Activated CD8-positive, alpha-beta T cell treated with anti-CD3 and anti-CD28 coated beads, Interleukin-2, amount 10 ng/mL, durations not matched to agents 7 days and 5 days (primary cell): ENCODE data around the gene PAXIP1. TPM values are rescaled to one million over a fixed set of nuclear protein-coding genes. Genes with fewer than 3 reads are reported as not detected.

Experiments
- ATAC-seq: fragments of 150-1000 bp; cut with Tn5 transposase; one replicate; pipeline ENCODE4 v1.10.0; 2021; ENCODE audit warnings: moderate library complexity
- CTCF ChIA-PET: fragments of 350-600 bp; sonication (Branson Sonifier 250); formaldehyde crosslinking; loops from one replicate; lab custom pipeline; 2021; ENCODE audit warnings: antibody characterized with exemption; lab: Charles Lee
- POLR2A ChIA-PET: fragments of 350-600 bp; sonication (Branson Sonifier 250); formaldehyde crosslinking; loops from one replicate; lab custom pipeline; 2021; ENCODE audit warnings: antibody characterized with exemption; lab: Charles Lee
- DNase-seq: peaks from one replicate; pipeline ENCODE4 v3.0.0-alpha.2; 2020
- H3K27ac Mint-ChIP-seq: one replicate; pipeline ENCODE4 v1.8.0; 2021; ENCODE audit warnings: mild to moderate bottlenecking, mixed read lengths
- H3K27me3 Mint-ChIP-seq: one replicate; pipeline ENCODE4 v1.8.0; 2021; ENCODE audit warnings: low read depth, mixed read lengths
- H3K36me3 Mint-ChIP-seq: one replicate; pipeline ENCODE4 v1.8.0; 2021; ENCODE audit warnings: low read depth, mixed read lengths
- H3K4me1 Mint-ChIP-seq: one replicate; pipeline ENCODE4 v1.8.0; 2021; ENCODE audit warnings: low read depth, mixed read lengths
- H3K4me3 Mint-ChIP-seq: one replicate; pipeline ENCODE4 v1.8.0; 2021; ENCODE audit warnings: mild to moderate bottlenecking, mixed read lengths
- H3K9me3 Mint-ChIP-seq: one replicate; pipeline ENCODE4 v1.8.0; 2022; ENCODE audit warnings: mixed read lengths; ENCODE audit not compliant: insufficient read depth
- total RNA-seq, 2 experiments: library from RNA; stranded (reverse); gene quantifications; one replicate each; pipeline ENCODE4 v1.2.3, GENCODE V29; 2021

PAXIP1 gene
- total RNA-seq, 2 experiments from 2014 or later: 33.2 to 34.5 TPM

DNA sequence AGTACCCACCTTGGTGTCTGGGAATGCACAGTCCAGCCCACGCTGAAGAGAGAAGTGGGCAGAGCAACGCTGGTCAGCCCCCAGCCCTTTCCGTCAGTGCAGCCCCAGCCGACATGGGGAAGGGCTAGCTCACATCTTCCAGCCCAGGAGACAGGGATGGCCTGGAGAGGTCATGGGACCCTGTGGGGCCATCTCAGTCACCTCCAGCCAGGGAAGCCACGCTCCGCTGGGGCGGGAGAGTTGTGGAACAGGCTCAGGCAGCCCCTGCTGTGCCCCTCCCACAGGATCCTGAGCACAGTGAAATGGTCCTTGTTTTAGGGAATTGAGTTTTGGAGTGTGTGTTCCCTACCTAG, 85.1 kb downstream of the PAXIP1 start:
- no peak overlapping the region for H3K4me3 Mint-ChIP-seq
- H3K27ac Mint-ChIP-seq: no peak overlapping the region
- H3K27me3 Mint-ChIP-seq: peaks cover 8% of the 10 kb centered on the region
- CTCF ChIA-PET: interaction anchor here (3.2 kb wide), 1 partner anchor 10 kb away, joined by 17 read pairs; no protein-coding TSS in a partner anchor
- peaks cover 4% of the 10 kb centered on the region for H3K4me1 Mint-ChIP-seq
- no peaks in the 10 kb centered on the region for H3K36me3 Mint-ChIP-seq
- no peaks in the 10 kb centered on the region for H3K9me3 Mint-ChIP-seq
- no peak for DNase-seq
- no peak for ATAC-seq
- POLR2A ChIA-PET: no interaction called here

DNA sequence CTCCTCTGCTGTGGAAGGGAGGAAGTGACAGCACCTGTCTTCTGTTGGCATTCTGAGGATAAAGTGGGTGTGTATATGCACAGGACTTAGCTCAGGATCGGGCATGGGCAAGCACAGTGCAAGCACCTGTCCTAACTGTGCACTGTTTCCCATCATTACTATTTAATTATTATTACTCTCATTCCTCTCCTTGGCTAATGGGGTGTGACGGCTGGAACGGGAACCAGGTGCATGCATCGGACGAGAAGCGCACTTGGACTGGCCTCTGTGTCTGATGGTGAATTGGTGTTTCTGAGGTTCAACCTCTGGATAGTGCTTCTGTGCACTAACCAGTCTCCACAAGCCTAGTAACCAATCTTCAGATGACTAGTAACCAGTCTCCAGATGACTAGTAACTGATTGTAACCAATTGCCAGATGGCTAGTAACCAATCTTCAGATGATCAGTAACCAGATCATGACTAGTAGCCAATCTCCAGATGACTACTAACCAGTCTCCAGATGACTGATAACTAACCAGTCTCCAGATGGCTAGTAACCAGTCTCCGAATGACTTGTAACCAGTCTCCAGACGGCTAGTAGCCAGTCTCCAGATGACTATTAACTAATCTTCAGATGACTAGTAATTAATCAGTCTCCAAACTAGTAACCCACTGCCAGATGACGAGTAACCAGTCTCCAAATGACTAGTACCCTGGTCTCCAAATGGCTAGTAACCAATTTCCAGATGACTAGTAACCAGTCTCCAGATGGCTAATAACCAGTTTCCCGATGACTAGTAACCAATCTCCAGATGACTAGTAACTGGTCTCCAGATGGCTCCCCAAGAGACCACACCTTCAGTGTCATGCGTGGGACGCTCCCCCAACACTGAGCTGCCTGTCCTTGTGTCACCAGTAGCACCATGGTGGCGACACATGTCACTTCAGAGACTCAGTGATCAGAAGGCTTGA, 85.8 kb downstream of the PAXIP1 start:
- Mint-ChIP-seq H3K27ac (no peak overlapping the region), H3K36me3 (no peaks in the 10 kb centered on the region), H3K27me3 (peaks cover 8% of the 10 kb centered on the region), H3K4me1 (peaks cover 4% of the 10 kb centered on the region), H3K4me3 (no peak overlapping the region), H3K9me3 (no peaks in the 10 kb centered on the region)
- ATAC-seq (no peak), DNase-seq (no peak)
- CTCF ChIA-PET: interaction anchor here (3.2 kb wide), 1 partner anchor 10 kb away, joined by 17 read pairs; no protein-coding TSS in a partner anchor
- POLR2A ChIA-PET: no interaction called here

DNA sequence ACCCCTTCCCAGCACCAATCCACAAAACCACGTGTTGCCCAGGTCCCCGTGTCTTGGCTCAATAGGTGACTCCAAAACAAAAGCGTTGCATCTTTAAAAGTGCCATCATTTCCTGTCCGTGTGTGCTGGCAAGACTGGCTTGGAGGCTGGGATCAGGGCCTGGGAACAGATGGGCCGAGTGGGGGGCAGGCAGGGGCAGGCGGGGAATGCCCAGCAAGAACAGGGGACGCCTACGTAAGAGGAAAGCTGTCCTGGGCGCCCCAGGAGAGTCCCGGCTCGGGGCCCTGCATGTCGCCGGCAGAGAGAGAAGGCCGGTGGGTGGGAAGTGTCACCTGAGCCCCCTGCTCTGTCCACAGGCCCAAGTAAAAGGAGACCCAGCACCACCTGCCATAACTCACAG, 86.5 kb downstream of the PAXIP1 start:
- ChIA-PET CTCF (interaction anchor here (3.4 to 6.0 kb wide), 2 partner anchors 11 to 428 kb away, joined by 17 to 43 read pairs; no protein-coding TSS in a partner anchor), POLR2A (no interaction called here)
- no peak overlapping the region for H3K4me3 Mint-ChIP-seq
- DNase-seq (no peak), ATAC-seq (no peak)
- no peak overlapping the region for H3K27ac Mint-ChIP-seq
- no peaks in the 10 kb centered on the region for H3K9me3 Mint-ChIP-seq
- peaks cover 8% of the 10 kb centered on the region for H3K27me3 Mint-ChIP-seq
- peaks cover 4% of the 10 kb centered on the region for H3K4me1 Mint-ChIP-seq
- H3K36me3 Mint-ChIP-seq: no peaks in the 10 kb centered on the region

DNA sequence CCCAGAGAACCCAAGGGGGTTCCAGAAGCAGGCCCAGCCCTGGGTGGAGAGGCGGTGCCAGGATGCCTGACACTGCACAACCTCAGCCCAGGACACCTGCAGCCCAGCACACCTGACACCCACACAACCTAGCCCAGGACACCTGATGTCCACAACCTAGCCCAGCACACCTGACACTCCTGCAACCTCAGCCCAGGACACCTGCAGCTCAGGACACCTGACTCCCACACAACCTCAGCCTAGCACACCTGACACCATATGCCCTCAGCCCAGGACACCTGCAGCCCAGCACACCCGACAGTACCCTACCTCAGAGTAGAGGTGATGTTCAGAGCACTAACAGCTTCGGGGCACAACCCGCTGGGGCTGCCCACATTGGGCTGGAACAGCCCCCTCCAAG, 87.3 kb downstream of the PAXIP1 start:
- Mint-ChIP-seq H3K4me1 (peaks cover 4% of the 10 kb centered on the region), H3K36me3 (no peaks in the 10 kb centered on the region), H3K4me3 (no peak overlapping the region), H3K9me3 (no peaks in the 10 kb centered on the region), H3K27me3 (peaks cover 8% of the 10 kb centered on the region), H3K27ac (no peak overlapping the region)
- ATAC-seq (no peak), DNase-seq (no peak)
- POLR2A ChIA-PET: interaction anchor here (0.6 kb wide), 1 partner anchor 828 kb away, joined by 4 read pairs; no protein-coding TSS in a partner anchor
- CTCF ChIA-PET: interaction anchor here (2.6 to 6.0 kb wide), 3 partner anchors 12 to 429 kb away, joined by 10 to 43 read pairs (median 17); no protein-coding TSS in a partner anchor

DNA sequence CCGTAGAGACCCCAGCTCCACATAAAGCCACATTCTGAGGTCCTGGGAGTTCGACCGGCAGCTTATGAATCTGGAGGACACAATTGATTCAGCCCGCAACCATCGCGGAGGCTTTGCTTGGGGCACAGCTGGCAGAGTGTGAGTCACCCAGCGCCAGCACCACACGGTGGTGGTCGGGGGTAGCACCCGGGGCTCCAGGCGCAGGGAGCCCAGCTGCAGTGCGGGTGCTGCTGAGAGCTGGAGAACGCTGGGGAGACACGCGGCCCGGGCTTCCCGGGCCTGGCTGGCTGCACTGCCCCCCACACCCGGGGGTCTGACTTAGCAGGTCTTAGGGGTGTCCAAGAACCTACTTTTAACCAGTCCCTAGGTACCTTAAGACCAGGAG, 87.9 kb downstream of the PAXIP1 start:
- ATAC-seq: no peak
- H3K36me3 Mint-ChIP-seq: no peaks in the 10 kb centered on the region

DNA sequence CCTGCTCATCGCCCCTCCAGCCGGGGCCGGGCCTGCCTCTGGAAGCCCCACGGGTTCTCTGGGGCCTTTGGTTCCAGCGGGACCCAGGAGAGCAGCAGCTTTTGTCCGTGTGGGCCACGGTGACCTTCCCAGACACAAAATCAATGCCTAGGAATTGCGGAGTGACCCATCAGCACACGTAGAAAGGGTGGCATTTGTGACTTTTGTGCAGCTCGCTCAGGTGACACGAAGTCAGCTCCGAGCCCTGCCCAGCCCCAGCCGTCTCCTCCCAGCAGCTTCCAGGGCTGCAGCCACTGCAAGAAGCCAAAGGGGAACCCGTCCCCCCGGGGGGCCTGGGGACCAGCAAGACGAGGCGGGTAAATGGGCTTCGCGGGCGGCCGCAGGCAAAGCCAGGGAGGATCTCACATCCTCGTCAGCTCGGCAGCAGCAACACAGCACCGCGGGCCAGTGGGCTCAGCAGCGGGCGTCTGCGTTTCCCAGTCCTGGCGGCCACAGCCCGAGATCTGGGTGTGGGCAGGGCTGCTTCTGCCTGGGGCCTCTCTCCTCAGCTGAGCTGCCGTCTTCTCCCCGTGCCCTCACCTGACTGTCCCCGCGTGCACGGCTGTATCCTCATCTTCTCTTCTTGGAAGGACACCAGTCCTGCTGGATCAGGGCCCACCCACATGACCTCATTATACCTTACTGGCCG, 88.5 kb downstream of the PAXIP1 start:
- Mint-ChIP-seq H3K9me3 (no peaks in the 10 kb centered on the region), H3K4me1 (peaks cover 4% of the 10 kb centered on the region), H3K36me3 (no peaks in the 10 kb centered on the region), H3K27ac (no peak overlapping the region), H3K27me3 (peaks cover 8% of the 10 kb centered on the region), H3K4me3 (no peak overlapping the region)
- CTCF ChIA-PET: interaction anchor here (0.7 to 6.0 kb wide), 20 partner anchors 8 to 466 kb away, joined by 3 to 43 read pairs (median 4); partner anchors contain the start of gene HTR5A
- no peak for ATAC-seq
- POLR2A ChIA-PET: no interaction called here
- DNase-seq: no peak

More for the DNA sequence above, 87.9 kb downstream of the PAXIP1 start:
- H3K9me3 Mint-ChIP-seq: no peaks in the 10 kb centered on the region
- peaks cover 8% of the 10 kb centered on the region for H3K27me3 Mint-ChIP-seq
- POLR2A ChIA-PET: no interaction called here
- CTCF ChIA-PET: interaction anchor here (0.7 to 6.0 kb wide), 11 partner anchors 8 to 429 kb away, joined by 3 to 43 read pairs (median 5); no protein-coding TSS in a partner anchor
- no peak overlapping the region for H3K4me3 Mint-ChIP-seq
- no peak for DNase-seq
- no peak overlapping the region for H3K27ac Mint-ChIP-seq
- peaks cover 4% of the 10 kb centered on the region for H3K4me1 Mint-ChIP-seq

DNA sequence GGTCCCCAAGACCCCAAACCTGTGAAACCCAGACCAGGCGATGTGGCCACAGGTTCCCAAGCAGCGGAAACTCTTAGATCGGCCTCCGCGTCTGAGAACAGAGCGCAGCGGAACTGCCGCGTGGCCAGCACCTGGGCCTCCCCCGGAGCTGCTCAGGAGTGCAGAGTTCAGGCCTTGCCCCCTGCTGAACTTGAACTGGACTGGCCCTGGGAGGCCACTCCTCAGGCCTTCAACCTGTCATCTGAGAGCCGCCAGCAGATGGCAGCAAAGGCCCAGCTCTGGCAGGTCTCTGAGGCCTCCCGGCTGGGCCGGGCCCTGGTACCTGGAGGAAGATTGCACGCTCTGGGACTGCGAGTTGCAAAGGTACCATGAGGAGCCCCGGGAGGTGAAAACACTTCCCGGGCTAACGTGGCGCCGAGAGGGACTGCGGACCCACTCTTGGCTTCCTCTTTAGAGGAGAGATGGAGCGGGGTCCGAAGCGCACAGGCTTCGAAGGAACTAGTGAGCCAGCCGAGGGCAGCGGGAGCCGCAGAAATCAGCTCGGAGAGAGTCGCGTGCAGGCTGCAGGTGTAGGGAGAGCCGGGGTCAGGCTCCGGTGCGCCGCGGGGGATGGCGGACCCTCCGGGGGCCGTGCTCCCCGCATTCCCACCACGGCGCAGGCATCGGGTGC, 89.2 kb downstream of the PAXIP1 start:
- Mint-ChIP-seq H3K4me1 (peaks cover 4% of the 10 kb centered on the region), H3K27ac (no peak overlapping the region)
- CTCF ChIA-PET: interaction anchor here (0.7 to 6.0 kb wide), 18 partner anchors 8 to 467 kb away, joined by 3 to 43 read pairs (median 4); partner anchors contain the start of gene HTR5A

DNA sequence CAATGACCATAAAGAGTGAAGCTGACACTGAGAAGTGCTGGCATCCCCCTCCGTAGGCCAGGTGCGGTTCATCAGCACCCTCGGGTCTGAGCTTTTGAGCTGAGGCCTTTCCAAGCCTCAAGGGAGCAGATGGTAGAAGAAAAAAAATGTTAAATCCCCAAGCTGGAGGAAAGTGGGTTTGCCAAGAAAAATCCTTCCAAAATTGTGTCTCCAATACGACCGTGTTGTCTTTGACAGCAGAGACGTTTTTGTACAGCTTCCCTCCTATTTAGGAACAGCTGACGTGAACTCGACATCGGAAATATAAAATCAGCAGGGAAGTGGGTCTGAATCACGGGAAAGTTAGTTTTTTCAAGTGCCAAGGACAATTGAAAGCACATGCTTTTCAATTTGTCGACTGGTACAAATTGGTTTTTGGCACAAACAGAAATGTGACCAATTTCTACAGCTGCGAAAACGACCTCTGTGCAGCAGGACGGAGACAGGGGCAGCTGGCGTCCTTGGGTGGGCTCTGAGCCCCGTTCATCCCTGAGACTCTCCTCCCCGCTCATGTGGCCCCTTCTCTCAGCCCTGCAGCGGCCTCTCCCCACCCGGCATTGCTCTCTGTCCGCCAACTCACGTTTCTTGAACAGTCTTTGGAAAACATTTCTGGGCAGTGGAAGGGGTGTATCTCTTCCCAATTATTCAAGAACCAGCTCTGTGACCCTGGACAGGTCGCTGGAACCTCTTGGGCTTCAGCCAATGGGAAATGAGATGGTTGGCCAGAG, 89.9 kb downstream of the PAXIP1 start:
- H3K9me3 Mint-ChIP-seq: no peaks in the 10 kb centered on the region
- peaks cover 6% of the 10 kb centered on the region for H3K4me1 Mint-ChIP-seq
- H3K4me3 Mint-ChIP-seq: no peak overlapping the region
- POLR2A ChIA-PET: no interaction called here
- no peaks in the 10 kb centered on the region for H3K36me3 Mint-ChIP-seq
- H3K27me3 Mint-ChIP-seq: peaks cover 5% of the 10 kb centered on the region
- DNase-seq: no peak
- no peak for ATAC-seq
- H3K27ac Mint-ChIP-seq: no peak overlapping the region
- CTCF ChIA-PET: interaction anchor here (0.8 to 6.0 kb wide), 12 partner anchors 10 to 431 kb away, joined by 3 to 43 read pairs (median 4); partner anchors contain the start of gene HTR5A

More for the DNA sequence above, 89.2 kb downstream of the PAXIP1 start:
- ATAC-seq (peak; percentile 99), DNase-seq (peak; percentile 88)
- Mint-ChIP-seq H3K36me3 (no peaks in the 10 kb centered on the region), H3K9me3 (no peaks in the 10 kb centered on the region), H3K4me3 (peak overlapping the region; percentile 55), H3K27me3 (peaks cover 8% of the 10 kb centered on the region)
- POLR2A ChIA-PET: no interaction called here

DNA sequence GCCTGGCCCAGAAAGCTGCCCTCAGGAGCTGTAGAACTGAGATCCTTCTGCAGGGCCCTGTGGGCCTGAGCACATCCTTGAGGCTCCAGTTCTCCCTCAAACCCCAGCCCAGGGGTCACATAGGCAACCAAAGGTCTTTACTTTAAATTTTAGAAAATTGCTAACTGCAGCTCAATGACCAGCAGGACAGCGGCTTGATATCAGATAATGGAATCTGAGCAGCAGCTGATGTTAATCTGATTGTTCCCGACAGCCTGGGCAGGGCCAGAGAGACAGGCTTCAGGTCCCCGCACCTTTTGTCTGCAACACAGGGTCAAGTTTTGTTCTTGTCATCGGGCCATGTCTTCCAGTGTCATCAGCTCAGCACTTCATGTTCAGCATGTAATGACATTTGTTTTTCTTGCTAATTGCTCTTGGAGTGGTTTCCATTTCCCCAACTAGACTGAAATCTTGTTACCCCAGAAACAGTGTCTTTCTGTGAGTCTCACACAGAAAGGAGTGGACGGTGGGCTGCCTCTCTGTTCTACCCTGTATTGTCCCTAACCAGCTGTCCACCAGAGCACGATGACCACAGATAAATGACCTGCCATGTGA, 91.0 kb downstream of the PAXIP1 start:
- no peak overlapping the region for H3K27ac Mint-ChIP-seq
- no peaks in the 10 kb centered on the region for H3K36me3 Mint-ChIP-seq
- peaks cover 7% of the 10 kb centered on the region for H3K4me1 Mint-ChIP-seq
- H3K9me3 Mint-ChIP-seq: no peaks in the 10 kb centered on the region
- ATAC-seq (no peak), DNase-seq (no peak)
- CTCF ChIA-PET: interaction anchor here (1.3 to 6.0 kb wide), 3 partner anchors 11 to 48 kb away, joined by 3 to 43 read pairs (median 19); no protein-coding TSS in a partner anchor
- POLR2A ChIA-PET: no interaction called here
- H3K4me3 Mint-ChIP-seq: no peak overlapping the region
- H3K27me3 Mint-ChIP-seq: peaks cover 5% of the 10 kb centered on the region

DNA sequence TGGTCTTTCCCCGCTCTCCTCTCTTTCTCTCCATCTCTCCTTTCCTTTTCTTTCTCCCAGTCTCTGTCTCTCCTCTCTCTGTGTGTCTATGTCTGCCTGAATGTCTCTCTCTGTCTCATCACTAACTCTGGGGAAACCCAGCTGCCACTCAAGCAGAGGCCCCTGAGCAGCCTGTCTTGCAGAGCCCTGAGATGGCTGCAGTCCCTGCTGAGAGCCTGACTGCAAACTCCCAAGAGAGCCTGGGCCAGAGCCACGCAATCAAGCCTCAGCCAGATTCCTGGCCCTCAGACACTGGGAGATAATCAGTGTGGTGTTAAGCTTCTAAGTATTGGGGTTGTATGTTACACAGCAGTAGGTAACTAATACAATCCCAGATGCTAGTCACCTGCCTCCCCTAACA, 91.5 kb downstream of the PAXIP1 start:
- Mint-ChIP-seq H3K4me1 (peaks cover 7% of the 10 kb centered on the region), H3K9me3 (no peaks in the 10 kb centered on the region), H3K27me3 (peaks cover 5% of the 10 kb centered on the region), H3K4me3 (no peak overlapping the region), H3K27ac (no peak overlapping the region), H3K36me3 (no peaks in the 10 kb centered on the region)
- ChIA-PET CTCF (interaction anchor here (1.3 to 6.0 kb wide), 3 partner anchors 16 to 99 kb away, joined by 3 to 43 read pairs (median 3); no protein-coding TSS in a partner anchor), POLR2A (no interaction called here)
- no peak for DNase-seq
- no peak for ATAC-seq
